HG02885 (cell line): ENCODE measurements around the gene GAGE10.
A peak's percentile ranks its signal among the peaks of the same experiment; 100 is the strongest.
"Not testable (repeated sequence)": the region's sequence is repeated elsewhere in the genome, so short reads cannot be mapped to it uniquely, and the experiment has no call there.

Source experiments
- ATAC-seq: cut with Tn5 transposase; IDR thresholded peaks from one replicate; pipeline ENCODE4 v1.9.1; 2021; ENCODE audit warnings: mild to moderate bottlenecking; ENCODE audit not compliant: unreplicated experiment, poor library complexity

GAGE10 gene

DNA sequence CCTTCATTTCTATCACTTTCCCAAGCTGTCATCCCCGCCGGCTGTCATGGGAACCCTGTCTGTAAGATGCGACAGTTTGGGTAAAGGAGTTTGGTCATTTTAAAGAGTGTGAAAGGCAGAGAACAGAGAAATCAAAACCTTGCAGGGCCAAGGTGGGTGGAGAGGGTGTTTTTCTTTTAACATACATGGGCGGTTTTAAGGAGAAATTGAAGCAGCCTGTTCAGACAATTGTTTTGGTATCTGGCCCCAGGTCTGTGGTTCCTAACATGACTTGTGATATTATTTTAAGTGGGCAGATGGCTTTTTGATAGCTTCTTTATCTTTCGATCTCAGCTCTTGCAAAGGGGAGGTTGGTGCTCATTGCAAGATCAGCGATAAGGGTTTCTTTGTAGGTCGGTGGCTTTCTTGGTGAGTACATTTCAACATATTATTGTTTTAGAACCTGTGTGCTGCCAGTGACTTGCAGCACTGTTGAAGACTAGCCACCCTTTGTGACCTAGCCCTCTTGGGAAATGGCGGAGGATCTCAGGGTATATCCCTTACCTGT, 30.2 kb upstream of the GAGE10 start:
- ATAC-seq, result no peak

- ATAC-seq, result no peak
These were observed 27.2 kb upstream of the GAGE10 start for GRCh38 chrX:49276207-49276606.

DNA sequence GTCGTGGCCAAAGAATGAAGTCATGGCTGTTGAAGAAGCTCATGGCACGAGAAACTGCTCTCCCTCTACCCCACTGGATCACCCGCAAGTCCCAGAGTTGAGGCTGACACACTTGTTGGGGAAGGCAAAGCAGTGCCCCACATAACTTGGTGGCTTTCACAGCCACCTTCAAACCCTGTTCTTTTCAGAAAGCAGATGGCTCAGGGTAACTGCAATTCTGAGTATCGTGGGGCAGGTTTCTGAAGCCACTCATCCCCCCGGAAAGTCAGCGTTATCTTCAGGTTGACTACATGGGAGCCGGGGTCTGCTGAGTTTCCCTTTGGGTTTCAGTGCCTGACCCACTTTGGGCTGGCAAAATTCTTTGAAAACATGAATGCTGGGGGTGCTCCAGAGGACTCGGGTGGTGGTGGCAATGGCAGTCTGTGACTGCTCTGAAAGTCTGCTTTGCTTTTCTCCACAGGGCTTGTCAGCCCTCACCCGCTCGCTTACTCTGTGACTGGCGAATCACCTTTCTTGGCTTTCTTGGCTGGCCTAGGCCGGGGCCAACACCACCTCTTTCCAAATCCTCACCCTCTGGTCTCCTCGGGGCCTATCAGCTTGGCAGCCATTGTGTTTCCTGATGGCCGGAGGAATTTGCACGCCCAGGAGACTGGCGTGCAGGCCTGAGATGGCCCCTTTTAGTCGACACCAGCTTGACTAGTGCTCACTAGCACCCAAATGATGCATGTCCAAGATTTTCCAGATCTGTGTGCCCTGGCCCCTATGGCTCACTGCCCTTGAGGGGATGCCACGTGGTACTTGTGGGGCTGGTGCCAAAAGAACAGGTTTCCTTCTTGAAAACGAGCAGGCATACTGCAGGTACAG, 26.5 kb upstream of the GAGE10 start:
- ATAC-seq, result no peak

GRCh38 chrX:49277535-49277830, 26.0 kb upstream of the GAGE10 start:
- no peak for ATAC-seq

- no peak for ATAC-seq
These were observed 25.4 kb upstream of the GAGE10 start for GRCh38 chrX:49278081-49278480.

- ATAC-seq, result no peak
These were observed 20.8 kb upstream of the GAGE10 start for GRCh38 chrX:49282647-49283011.

GRCh38 chrX:49284212-49284611, 19.2 kb upstream of the GAGE10 start:
- ATAC-seq, result no peak

GRCh38 chrX:49286136-49286535, 17.3 kb upstream of the GAGE10 start:
- ATAC-seq, result no peak

GRCh38 chrX:49286581-49286980, 16.9 kb upstream of the GAGE10 start:
- no peak for ATAC-seq

DNA sequence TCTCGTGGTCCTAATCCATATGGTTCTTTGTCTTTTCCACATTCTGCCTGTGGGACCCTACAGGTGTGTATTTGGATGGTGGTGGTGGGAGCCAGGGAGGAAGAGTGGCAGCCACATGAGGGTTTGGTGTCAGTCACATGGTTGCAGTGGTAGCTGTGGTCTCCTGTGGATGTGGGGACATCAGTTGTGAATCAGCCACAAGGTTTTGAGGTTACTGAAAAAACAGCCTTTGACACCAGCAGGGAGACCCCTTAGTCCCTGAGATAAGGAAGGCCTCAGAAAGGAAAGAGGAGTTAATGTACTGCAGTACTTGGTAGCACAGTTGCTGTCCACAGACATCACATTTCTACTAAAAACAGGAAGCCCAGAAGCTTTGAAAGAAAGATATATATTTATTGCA, 15.8 kb upstream of the GAGE10 start:
- no peak for ATAC-seq

GRCh38 chrX:49290215-49290614, 13.2 kb upstream of the GAGE10 start:
- ATAC-seq, result no peak

- ATAC-seq, result peak; percentile 76
These were observed 11.7 kb upstream of the GAGE10 start for GRCh38 chrX:49291615-49292337.

DNA sequence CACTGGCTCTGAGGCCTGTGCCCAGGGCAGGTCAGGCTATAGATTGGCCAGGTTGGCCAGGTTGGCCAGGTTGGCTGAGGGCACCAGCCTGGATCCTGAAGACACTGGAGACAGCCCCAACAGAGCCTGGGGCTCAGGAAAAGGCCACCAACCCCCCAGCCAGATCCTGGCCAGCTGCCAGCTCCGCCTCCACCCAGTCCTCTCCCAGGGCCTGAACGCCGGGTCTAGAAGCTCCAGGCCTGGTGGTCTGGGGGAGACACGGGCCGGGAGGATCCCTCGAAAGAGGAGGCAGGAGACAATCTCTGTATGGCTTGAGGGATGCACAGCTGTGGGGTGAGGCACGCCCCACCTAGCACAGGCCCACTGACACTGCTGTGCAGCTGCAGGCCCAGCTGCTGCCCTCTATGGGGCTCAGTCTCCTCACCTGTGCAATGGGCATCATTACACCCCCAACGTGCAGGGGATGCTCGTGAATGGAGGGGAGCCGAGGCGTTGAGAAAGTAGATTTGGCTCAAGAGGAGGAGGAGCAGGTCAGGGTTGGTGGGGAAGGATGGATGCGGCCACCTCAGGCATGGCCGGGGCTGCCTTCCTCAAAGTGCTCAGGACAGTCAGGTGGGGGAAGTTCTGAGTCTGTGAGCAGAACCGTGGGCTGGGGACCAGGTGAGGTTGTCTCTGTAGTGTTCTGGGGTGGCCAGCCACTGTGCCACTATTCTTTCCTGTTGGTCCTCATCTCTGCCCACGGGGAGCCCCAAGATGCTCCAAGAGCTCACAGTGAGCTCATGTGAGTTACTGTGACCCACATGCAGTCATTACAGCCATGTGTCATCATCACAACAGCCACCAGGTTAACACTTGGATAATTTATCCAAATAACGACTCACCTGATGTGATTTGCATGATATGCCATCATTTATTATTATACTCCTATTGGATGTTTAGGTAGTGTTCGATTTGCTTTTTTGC, 10.8 kb upstream of the GAGE10 start:
- no peak for ATAC-seq

DNA sequence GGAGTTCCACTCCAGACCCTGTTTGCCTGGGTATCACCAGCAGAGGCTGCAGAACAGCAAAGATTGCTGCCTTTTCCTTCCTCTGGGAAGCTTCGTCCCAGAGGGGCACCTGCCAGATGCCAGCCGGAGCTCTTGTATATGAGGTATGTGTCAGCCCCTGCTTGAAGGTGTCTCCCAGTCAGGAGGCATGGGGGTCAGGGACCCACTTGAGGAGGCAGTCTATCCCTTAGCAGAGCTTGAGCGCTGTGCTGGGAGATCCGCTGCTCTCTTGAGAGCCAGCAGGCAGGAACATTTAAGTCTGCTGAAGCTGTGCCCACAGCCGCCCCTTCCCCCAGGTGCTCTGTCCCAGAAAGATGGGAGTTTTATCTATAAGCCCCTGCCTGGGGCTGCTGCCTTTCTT, 4.2 kb upstream of the GAGE10 start:
- ATAC-seq, result not testable (repeated sequence)

DNA sequence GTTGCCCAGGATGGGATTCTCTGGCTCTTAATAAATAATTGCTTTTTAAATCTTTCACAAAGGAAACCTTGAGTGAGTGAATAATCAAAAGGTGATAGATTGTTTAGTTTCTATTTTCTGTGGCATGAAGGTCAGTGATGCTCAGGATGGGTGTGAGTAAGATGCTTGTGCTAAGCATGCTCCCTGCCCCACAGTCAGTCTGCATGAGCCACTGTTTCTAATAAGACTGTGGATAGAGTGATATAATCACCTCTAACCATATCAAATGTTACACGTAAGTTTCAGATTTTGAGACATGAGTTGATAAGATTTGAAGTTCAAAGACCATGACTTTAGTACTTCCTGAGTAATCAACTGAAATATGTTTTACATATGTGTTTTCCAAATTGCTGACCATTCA, 2.7 kb upstream of the GAGE10 start:
- ATAC-seq, result no peak

- ATAC-seq, result not testable (repeated sequence)
These were observed 4.3 kb downstream of the GAGE10 start for GRCh38 chrX:49307775-49308174.

DNA sequence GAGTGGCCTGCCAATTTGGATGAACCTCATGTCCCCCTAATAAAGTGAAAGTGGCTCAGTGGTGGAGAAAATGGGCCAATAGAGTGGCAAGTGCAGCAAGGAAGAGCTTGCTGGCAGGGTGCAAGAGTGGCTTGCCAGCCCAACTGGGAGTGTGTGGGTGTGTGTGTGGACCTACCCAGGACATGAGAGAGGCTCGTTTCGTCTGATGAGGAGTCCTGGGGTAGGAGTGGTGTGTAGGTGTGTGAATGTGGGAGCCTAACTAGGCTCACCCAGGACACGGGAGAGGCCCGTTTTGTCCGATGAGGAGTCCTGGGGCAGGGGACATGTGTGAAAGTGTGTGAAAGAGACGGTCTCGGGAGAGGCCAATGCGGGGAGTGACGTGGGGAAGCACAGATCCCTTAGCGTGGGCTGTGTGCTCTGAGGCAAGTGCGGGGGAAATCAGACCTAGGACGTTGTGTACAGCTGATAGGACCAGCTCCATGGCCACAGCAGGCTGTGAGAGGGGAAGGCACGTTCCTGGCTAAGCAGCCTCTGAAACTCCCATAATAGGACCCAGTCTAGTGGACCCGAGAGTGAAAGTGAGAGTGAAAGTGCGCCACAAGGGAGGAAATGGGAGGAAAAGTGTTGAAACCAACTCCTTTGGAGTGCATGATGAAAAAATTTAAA, 5.3 kb downstream of the GAGE10 start:
- ATAC-seq, result no peak

DNA sequence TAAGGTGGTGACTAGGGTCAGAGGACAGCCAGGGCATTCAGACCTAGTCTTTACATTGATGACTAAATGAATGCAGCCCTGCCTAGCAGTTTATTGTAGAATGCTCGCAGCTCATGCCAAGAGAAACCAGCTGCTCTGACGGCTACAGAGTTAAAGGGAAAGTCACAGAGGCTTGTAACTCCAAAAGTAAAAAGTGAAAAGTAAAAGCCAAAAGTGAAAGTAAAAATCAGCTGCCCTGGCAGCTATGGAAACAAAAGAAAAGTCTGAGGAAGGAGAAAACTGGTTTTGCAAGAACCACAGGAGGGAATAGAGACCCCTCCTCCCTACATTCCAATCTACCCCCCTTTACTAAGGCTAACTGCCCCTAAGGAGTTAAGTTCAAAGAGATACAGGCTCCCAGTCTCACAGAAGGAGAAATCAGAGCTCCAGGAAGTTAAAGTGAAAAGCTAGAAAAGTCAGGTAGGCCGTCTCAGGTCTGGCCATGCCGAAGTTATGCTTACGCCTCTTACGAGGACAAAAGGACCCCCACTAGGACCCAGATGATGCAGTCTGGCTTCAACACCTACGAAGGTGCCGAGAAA, 6.0 kb downstream of the GAGE10 start:
- ATAC-seq, result no peak

DNA sequence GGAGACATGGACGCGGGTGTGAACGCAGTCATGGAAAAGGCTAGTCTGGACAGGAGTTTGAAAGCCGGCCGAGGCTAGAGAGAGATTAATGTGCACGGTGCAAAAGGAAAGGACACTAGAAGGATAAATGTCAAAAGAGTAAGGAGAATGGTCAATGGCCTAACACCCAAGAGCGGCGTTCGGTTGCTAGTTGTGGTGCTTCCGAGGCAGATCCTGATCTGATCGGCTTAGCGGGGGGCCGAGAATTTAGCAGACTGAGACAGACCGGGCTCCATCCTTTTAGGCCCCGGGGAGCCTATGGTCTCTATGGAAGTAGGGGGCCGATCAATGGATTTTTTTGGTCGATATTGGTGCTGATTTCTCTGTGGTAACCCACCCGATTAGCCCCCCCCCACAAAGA, 6.9 kb downstream of the GAGE10 start:
- no peak for ATAC-seq

DNA sequence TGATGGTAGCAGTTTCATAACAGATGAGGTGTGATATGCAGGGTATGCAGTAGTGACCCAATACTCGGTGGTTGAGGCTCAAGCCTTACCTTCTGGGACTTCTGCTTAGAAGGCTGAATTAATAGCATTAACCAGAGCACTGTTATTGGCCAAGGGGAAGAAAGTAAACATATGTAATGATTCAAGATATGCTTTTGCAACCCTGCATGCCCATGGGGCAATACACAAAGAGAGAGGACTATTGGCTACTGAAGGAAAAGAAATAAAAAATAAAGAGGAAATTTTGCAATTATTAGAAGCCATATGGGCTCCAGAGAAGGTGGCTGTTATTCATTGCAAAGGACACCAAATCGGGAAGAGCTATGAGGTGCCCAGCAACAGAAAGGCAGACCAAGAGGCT, 8.7 kb downstream of the GAGE10 start:
- no peak for ATAC-seq
